ENCODE results near the gene ZBTB7C. TPM values are rescaled to one million over a fixed set of nuclear protein-coding genes. Genes with fewer than 3 reads are reported as not detected.

The ZBTB7C gene
- total RNA-seq, 1 donor from 2014 or later, result 1.1 TPM

- H3K4me3 ChIP-seq (ENCODE audit: low read depth, low read length), result no peak overlapping the region
- no peaks in the 10 kb centered on the region for H3K36me3 ChIP-seq (ENCODE audit: control insufficient read depth, insufficient read depth, low read length)
- peaks cover 5% of the 10 kb centered on the region for H3K27me3 ChIP-seq (ENCODE audit: control insufficient read depth, insufficient read depth, low read length)
- TF ChIP-seq CTCF (IDR thresholded peaks at IDR 0.05; ENCODE audit: insufficient read depth, low read length, poor library complexity, severe bottlenecking), result no peak
- no peak for DNase-seq (ENCODE audit: low read depth)
Measured at GRCh38 chr18:48453330-48454066, 44.3 kb upstream of the ZBTB7C start.

- Histone ChIP-seq H3K4me3 (ENCODE audit: low read depth, low read length) (no peak overlapping the region), H3K27me3 (ENCODE audit: control insufficient read depth, insufficient read depth, low read length) (peaks cover 5% of the 10 kb centered on the region), H3K36me3 (ENCODE audit: control insufficient read depth, insufficient read depth, low read length) (no peaks in the 10 kb centered on the region)
- no peak for DNase-seq (ENCODE audit: low read depth)
- no peak for TF ChIP-seq CTCF (IDR thresholded peaks at IDR 0.05; ENCODE audit: insufficient read depth, low read length, poor library complexity, severe bottlenecking)
Measured at GRCh38 chr18:48452861-48453323, 43.7 kb upstream of the ZBTB7C start.

GRCh38 chr18:48450685-48451084, 41.5 kb upstream of the ZBTB7C start:
- Histone ChIP-seq H3K4me3 (ENCODE audit: low read depth, low read length) (no peak overlapping the region), H3K27me3 (ENCODE audit: control insufficient read depth, insufficient read depth, low read length) (peaks cover 5% of the 10 kb centered on the region), H3K36me3 (ENCODE audit: control insufficient read depth, insufficient read depth, low read length) (no peaks in the 10 kb centered on the region)
- TF ChIP-seq CTCF (IDR thresholded peaks at IDR 0.05; ENCODE audit: insufficient read depth, low read length, poor library complexity, severe bottlenecking), result no peak
- no peak for DNase-seq (ENCODE audit: low read depth)

GRCh38 chr18:48446582-48447225, 37.5 kb upstream of the ZBTB7C start:
- Histone ChIP-seq H3K36me3 (ENCODE audit: control insufficient read depth, insufficient read depth, low read length) (no peaks in the 10 kb centered on the region), H3K4me3 (ENCODE audit: low read depth, low read length) (no peak overlapping the region), H3K27me3 (ENCODE audit: control insufficient read depth, insufficient read depth, low read length) (peaks cover 19% of the 10 kb centered on the region)
- no peak for DNase-seq (ENCODE audit: low read depth)
- peak; percentile 96 for TF ChIP-seq CTCF (IDR thresholded peaks at IDR 0.05; ENCODE audit: insufficient read depth, low read length, poor library complexity, severe bottlenecking)

GRCh38 chr18:48445540-48445939, 36.4 kb upstream of the ZBTB7C start:
- Histone ChIP-seq H3K4me3 (ENCODE audit: low read depth, low read length) (no peak overlapping the region), H3K36me3 (ENCODE audit: control insufficient read depth, insufficient read depth, low read length) (no peaks in the 10 kb centered on the region), H3K27me3 (ENCODE audit: control insufficient read depth, insufficient read depth, low read length) (peaks cover 28% of the 10 kb centered on the region)
- peak; percentile 96 for TF ChIP-seq CTCF (IDR thresholded peaks at IDR 0.05; ENCODE audit: insufficient read depth, low read length, poor library complexity, severe bottlenecking)
- no peak for DNase-seq (ENCODE audit: low read depth)

All from kidney epithelial cell (primary cell).